ENCODE measurements around the gene TCF19. TPM values are rescaled to one million over a fixed set of nuclear protein-coding genes. Genes with fewer than 3 reads are reported as not detected.

The TCF19 gene
- polyA plus RNA-seq, 2 of the 4 experiments (the other 2 are of a cell fraction): 7.4 to 11.2 TPM

DNA sequence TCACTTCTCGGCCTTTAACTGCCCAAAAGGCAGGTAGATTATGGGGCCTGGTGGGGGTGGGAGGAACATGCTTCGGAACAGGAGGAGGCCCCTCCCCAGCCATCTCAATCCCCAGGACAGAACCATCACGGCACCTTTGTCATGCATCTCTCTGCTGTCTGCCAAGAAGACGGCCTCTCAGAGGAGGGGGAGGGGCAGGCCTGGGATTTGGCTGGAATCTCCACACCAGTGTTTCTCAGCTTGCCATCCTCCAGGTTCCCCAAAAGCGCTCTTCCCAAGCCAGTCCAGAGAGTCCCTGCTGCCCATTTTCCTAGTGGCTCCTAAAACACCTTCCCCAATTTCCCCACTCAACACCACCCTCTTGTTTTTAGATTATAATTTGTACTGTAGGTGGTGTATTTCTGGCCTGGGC, 14.6 kb downstream of the TCF19 start:
- no peak for DNase-seq (ENCODE audit: low read depth in 1 of 2, low spot score in 1 of 2)
- ATAC-seq: no peak
- Histone ChIP-seq H3K27ac (0 out of 6 replicates have a peak overlapping the region, but pooled peaks of 1 of the 2 experiments have one; percentile 28), H3K9me3 (no peaks in the 10 kb centered on the region), H3K4me2 (no peak overlapping the region), H3K4me1 (peaks cover 8% of the 10 kb centered on the region; the same call in 2 of the 3 replicates), H3K4me3 (no peak overlapping the region)
- no peak for TF ChIP-seq CHD2 (IDR thresholded peaks at IDR 0.05; ENCODE audit: low read length, partially characterized antibody)
- TF ChIP-seq BHLHE40 (IDR thresholded peaks at IDR 0.05; ENCODE audit: low read depth, low read length): no peak
- no peak for TF ChIP-seq SREBF2 (IDR thresholded peaks at IDR 0.05)
- TF ChIP-seq RNF2 (IDR thresholded peaks at IDR 0.05; ENCODE audit: borderline replicate concordance, low read depth): no peak
- TF ChIP-seq HOXB13 (CRISPR knock-in tag; IDR thresholded peaks at IDR 0.05; ENCODE audit: low read depth): no peak
- TF ChIP-seq, protein P1, sequence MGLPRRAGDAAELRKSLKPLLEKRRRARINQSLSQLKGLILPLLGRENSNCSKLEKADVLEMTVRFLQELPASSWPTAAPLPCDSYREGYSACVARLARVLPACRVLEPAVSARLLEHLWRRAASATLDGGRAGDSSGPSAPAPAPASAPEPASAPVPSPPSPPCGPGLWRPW (IDR thresholded peaks at IDR 0.05): no peak
- TF ChIP-seq JUNB (IDR thresholded peaks at IDR 0.05): no peak
- no peak for TF ChIP-seq JUN (IDR thresholded peaks at IDR 0.05)
- no peak for TF ChIP-seq ZNF302 (CRISPR knock-in tag; IDR thresholded peaks at IDR 0.05)
- TF ChIP-seq HEYL (CRISPR knock-in tag; IDR thresholded peaks at IDR 0.05): no peak
- no peak for TF ChIP-seq CBX2 (IDR thresholded peaks at IDR 0.05; ENCODE audit: borderline replicate concordance, low read depth)
- TF ChIP-seq CBX8 (IDR thresholded peaks at IDR 0.05): no peak
- TF ChIP-seq CHD4 (IDR thresholded peaks at IDR 0.05; ENCODE audit: borderline replicate concordance): no peak
- no peak for TF ChIP-seq EP300 (IDR thresholded peaks at IDR 0.05)
- TF ChIP-seq, protein P2, sequence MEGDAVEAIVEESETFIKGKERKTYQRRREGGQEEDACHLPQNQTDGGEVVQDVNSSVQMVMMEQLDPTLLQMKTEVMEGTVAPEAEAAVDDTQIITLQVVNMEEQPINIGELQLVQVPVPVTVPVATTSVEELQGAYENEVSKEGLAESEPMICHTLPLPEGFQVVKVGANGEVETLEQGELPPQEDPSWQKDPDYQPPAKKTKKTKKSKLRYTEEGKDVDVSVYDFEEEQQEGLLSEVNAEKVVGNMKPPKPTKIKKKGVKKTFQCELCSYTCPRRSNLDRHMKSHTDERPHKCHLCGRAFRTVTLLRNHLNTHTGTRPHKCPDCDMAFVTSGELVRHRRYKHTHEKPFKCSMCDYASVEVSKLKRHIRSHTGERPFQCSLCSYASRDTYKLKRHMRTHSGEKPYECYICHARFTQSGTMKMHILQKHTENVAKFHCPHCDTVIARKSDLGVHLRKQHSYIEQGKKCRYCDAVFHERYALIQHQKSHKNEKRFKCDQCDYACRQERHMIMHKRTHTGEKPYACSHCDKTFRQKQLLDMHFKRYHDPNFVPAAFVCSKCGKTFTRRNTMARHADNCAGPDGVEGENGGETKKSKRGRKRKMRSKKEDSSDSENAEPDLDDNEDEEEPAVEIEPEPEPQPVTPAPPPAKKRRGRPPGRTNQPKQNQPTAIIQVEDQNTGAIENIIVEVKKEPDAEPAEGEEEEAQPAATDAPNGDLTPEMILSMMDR (IDR thresholded peaks at IDR 0.05): no peak
- no peak for TF ChIP-seq ZC3H11A (IDR thresholded peaks at IDR 0.05)
- no peak for TF ChIP-seq HDAC2 (IDR thresholded peaks at IDR 0.05)
- WGBS (ENCODE audit: missing lambda C conversion rate): 83% methylated on average over 5 of the region's 5 CpGs
- ChIA-PET POLR2A (no interaction called here), CTCF (interaction anchor here (0.9 kb wide), 1 partner anchor 193 kb away, joined by 3 read pairs; no protein-coding TSS in a partner anchor)
- no peak for FAIRE-seq

DNA sequence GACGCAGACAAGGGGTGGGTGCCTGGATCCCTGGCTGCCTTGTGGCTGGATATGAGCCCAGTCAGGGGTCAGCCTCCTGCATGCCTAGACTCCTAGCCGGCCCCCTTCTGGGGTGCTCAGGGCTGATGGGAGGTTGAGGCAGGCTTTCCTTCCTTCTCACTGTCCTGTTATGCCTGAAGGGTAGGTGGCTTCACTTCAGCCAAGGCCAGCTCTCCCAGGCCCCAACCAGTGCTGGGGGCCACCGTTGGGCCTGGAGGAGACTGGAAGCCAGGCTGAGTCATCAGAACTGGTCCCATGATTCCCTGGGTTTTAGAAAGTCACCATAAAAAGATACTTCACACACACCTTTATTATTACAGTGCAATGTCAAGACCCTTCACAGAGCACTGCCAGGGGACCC, 15.0 kb downstream of the TCF19 start:
- FAIRE-seq (no peak), ATAC-seq (no peak), DNase-seq (ENCODE audit: low read depth in 1 of 2, low spot score in 1 of 2) (no peak)
- no peak overlapping the region for H3K4me3 ChIP-seq
- ChIA-PET CTCF (interaction anchor here (0.9 to 1.3 kb wide), 3 partner anchors 19 to 193 kb away, joined by 3 read pairs; no protein-coding TSS in a partner anchor), POLR2A (no interaction called here)
- WGBS (ENCODE audit: missing lambda C conversion rate): 41% methylated on average over 2 of the region's 3 CpGs
- H3K4me2 ChIP-seq: no peak overlapping the region
- 0 out of 6 replicates have a peak overlapping the region, but pooled peaks of 1 of the 2 experiments have one; percentile 28 for H3K27ac ChIP-seq
- H3K4me1 ChIP-seq: peaks cover 8% of the 10 kb centered on the region; the same call in 2 of the 3 replicates
- H3K9me3 ChIP-seq: no peaks in the 10 kb centered on the region
- TF ChIP-seq CBX8 (IDR thresholded peaks at IDR 0.05) (no peak), HOXB5 (CRISPR knock-in tag; IDR thresholded peaks at IDR 0.05) (no peak), CEBPB (IDR thresholded peaks at IDR 0.05) (no peak), MAFK (IDR thresholded peaks at IDR 0.05; ENCODE audit: partially characterized antibody) (no peak)
- TF ChIP-seq, protein P3, sequence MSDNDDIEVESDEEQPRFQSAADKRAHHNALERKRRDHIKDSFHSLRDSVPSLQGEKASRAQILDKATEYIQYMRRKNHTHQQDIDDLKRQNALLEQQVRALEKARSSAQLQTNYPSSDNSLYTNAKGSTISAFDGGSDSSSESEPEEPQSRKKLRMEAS (IDR thresholded peaks at IDR 0.05): no peak
- TF ChIP-seq, protein P4, sequence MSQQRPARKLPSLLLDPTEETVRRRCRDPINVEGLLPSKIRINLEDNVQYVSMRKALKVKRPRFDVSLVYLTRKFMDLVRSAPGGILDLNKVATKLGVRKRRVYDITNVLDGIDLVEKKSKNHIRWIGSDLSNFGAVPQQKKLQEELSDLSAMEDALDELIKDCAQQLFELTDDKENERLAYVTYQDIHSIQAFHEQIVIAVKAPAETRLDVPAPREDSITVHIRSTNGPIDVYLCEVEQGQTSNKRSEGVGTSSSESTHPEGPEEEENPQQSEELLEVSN (IDR thresholded peaks at IDR 0.05; ENCODE audit: borderline replicate concordance, low read depth): no peak

DNA sequence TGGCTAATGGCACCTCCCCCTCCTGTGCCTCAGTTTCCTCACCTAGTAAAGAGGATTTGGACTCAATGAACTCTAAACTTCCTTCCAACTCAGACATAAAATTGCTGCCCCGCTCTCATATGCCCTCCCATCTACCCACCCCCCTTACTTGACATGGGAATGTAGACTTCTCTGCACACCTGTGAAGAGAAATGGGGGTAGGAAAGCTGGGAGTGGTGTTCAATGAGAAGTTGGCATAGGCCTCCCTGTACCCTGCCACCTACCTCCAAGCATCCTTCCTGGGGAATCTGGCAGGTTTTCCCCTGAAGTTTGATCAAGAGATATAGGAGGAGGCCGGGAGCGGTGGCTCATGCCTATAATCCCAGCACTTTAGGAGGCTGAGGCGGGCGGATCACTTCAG, 16.0 kb downstream of the TCF19 start:
- POLR2A ChIA-PET: no interaction called here
- no peak for DNase-seq (ENCODE audit: low read depth in 1 of 2, low spot score in 1 of 2)
- Histone ChIP-seq H3K4me2 (no peak overlapping the region), H3K4me1 (peaks cover 14% of the 10 kb centered on the region), H3K27ac (no peak overlapping the region), H3K4me3 (no peak overlapping the region), H3K9me3 (no peaks in the 10 kb centered on the region)
- WGBS (ENCODE audit: missing lambda C conversion rate): 99% methylated on average over 5 of the region's 5 CpGs
- ATAC-seq: no peak
- CTCF ChIA-PET: interaction anchor here (0.5 to 1.3 kb wide), 3 partner anchors 18 to 192 kb away, joined by 3 read pairs; no protein-coding TSS in a partner anchor
- no peak for FAIRE-seq
- no peak for TF ChIP-seq FOSB (CRISPR knock-in tag; IDR thresholded peaks at IDR 0.05)
- no peak for TF ChIP-seq RAD21 (conservative IDR thresholded peaks at IDR 0.05 in 1 of 2, IDR thresholded peaks at IDR 0.05 in 1 of 2)
- TF ChIP-seq, protein P5, sequence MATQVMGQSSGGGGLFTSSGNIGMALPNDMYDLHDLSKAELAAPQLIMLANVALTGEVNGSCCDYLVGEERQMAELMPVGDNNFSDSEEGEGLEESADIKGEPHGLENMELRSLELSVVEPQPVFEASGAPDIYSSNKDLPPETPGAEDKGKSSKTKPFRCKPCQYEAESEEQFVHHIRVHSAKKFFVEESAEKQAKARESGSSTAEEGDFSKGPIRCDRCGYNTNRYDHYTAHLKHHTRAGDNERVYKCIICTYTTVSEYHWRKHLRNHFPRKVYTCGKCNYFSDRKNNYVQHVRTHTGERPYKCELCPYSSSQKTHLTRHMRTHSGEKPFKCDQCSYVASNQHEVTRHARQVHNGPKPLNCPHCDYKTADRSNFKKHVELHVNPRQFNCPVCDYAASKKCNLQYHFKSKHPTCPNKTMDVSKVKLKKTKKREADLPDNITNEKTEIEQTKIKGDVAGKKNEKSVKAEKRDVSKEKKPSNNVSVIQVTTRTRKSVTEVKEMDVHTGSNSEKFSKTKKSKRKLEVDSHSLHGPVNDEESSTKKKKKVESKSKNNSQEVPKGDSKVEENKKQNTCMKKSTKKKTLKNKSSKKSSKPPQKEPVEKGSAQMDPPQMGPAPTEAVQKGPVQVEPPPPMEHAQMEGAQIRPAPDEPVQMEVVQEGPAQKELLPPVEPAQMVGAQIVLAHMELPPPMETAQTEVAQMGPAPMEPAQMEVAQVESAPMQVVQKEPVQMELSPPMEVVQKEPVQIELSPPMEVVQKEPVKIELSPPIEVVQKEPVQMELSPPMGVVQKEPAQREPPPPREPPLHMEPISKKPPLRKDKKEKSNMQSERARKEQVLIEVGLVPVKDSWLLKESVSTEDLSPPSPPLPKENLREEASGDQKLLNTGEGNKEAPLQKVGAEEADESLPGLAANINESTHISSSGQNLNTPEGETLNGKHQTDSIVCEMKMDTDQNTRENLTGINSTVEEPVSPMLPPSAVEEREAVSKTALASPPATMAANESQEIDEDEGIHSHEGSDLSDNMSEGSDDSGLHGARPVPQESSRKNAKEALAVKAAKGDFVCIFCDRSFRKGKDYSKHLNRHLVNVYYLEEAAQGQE (IDR thresholded peaks at IDR 0.05): no peak
- no peak for TF ChIP-seq CHD2 (IDR thresholded peaks at IDR 0.05; ENCODE audit: low read length, partially characterized antibody)
- TF ChIP-seq NPAS2 (CRISPR knock-in tag; IDR thresholded peaks at IDR 0.05; ENCODE audit: borderline replicate concordance): no peak
- TF ChIP-seq, protein P6, sequence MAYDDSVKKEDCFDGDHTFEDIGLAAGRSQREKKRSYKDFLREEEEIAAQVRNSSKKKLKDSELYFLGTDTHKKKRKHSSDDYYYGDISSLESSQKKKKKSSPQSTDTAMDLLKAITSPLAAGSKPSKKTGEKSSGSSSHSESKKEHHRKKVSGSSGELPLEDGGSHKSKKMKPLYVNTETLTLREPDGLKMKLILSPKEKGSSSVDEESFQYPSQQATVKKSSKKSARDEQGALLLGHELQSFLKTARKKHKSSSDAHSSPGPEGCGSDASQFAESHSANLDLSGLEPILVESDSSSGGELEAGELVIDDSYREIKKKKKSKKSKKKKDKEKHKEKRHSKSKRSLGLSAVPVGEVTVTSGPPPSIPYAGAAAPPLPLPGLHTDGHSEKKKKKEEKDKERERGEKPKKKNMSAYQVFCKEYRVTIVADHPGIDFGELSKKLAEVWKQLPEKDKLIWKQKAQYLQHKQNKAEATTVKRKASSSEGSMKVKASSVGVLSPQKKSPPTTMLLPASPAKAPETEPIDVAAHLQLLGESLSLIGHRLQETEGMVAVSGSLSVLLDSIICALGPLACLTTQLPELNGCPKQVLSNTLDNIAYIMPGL (CRISPR knock-in tag; IDR thresholded peaks at IDR 0.05; ENCODE audit: borderline replicate concordance): no peak
- TF ChIP-seq HOXB13 (CRISPR knock-in tag; IDR thresholded peaks at IDR 0.05; ENCODE audit: low read depth): no peak

Measured in A549 (cell line).